ENCODE results near the gene GNG12. TPM values are rescaled to one million over a fixed set of nuclear protein-coding genes. Genes with fewer than 3 reads are reported as not detected.
"Not testable (repeated sequence)": the region's sequence is repeated elsewhere in the genome, so short reads cannot be mapped to it uniquely, and the experiment has no call there.

Gene GNG12
- total and polyA plus RNA-seq, 10 donors, result 15.2 to 102 (median 76.2) TPM

DNA sequence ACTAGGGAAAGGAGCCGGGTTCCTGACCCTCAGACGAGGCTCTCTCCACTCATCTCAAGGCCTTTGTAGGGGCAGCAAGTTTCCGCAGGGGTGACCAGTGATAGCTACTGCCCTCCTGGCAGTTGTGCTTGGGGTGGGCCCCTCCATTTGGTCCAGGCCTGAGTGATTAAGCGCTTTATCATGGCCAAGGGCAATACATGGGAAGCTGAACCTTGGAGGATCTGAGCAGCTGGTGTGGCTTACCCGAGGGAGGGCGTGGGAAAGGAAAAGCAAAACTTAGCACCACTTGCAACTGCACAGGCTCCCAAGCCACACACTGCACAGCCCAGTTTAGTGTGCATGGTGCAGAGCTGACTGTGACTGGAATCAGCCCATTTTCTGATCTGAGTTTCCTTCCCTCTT lies 100.5 kb downstream of the GNG12 start:
- no peaks in the 10 kb centered on the region for H3K27me3 ChIP-seq (replicated peaks in 1 of 7)
- WGBS, 5 donors, result 41 to 54% (median 47%) methylated on average over 6 of the region's 6 CpGs
- TF ChIP-seq, protein P1, sequence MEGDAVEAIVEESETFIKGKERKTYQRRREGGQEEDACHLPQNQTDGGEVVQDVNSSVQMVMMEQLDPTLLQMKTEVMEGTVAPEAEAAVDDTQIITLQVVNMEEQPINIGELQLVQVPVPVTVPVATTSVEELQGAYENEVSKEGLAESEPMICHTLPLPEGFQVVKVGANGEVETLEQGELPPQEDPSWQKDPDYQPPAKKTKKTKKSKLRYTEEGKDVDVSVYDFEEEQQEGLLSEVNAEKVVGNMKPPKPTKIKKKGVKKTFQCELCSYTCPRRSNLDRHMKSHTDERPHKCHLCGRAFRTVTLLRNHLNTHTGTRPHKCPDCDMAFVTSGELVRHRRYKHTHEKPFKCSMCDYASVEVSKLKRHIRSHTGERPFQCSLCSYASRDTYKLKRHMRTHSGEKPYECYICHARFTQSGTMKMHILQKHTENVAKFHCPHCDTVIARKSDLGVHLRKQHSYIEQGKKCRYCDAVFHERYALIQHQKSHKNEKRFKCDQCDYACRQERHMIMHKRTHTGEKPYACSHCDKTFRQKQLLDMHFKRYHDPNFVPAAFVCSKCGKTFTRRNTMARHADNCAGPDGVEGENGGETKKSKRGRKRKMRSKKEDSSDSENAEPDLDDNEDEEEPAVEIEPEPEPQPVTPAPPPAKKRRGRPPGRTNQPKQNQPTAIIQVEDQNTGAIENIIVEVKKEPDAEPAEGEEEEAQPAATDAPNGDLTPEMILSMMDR (IDR thresholded peaks at IDR 0.05 in 8 of 11, conservative IDR thresholded peaks at IDR 0.05 in 3 of 11), result no peak
- peak in 2 of 3 donors; percentile 26 to 37 for TF ChIP-seq POLR2AphosphoS5 (IDR thresholded peaks at IDR 0.05)
- no peaks in the 10 kb centered on the region for H3K36me3 ChIP-seq
- intact Hi-C loops (cut with DNase I; ENCODE audit: low total_unique reads), result no loop called here
- peaks cover 26 to 60% (median 51%) of the 10 kb centered on the region in 6 donors for H3K4me1 ChIP-seq
- H3K27ac ChIP-seq, result peak overlapping the region in 5 of 8 donors; percentile 49 to 77 (median 60)
- H3K4me3 ChIP-seq, result no peak overlapping the region
- H3K9me3 ChIP-seq, result no peaks in the 10 kb centered on the region
- no peak for DNase-seq

DNA sequence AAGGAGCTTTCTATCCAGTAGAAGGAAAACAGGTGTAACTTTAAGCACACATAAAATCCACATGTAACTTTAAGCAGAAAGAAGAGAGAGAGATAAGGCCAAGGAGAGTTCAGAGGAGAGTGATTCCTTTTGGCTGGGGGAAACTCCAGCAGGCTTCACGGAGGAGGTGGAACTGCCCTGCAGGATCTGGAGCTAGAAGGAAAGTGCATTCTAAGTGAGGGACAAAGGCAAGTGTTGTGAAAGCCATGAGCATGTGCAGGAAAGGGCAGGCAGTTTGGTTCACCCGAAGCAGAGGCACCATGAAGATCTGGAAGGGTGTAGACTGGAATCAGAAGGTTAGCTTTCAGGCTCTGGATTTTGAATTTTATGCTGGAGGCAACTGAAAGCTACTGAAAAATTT lies 101.9 kb downstream of the GNG12 start:
- H3K9me3 ChIP-seq, result no peaks in the 10 kb centered on the region
- H3K27ac ChIP-seq, result no peak overlapping the region
- DNase-seq, result no peak
- TF ChIP-seq POLR2A (IDR thresholded peaks at IDR 0.05) (no peak), POLR2AphosphoS5 (IDR thresholded peaks at IDR 0.05) (no peak)
- TF ChIP-seq, protein P1 (IDR thresholded peaks at IDR 0.05 in 8 of 11, conservative IDR thresholded peaks at IDR 0.05 in 3 of 11), result no peak
- no peaks in the 10 kb centered on the region for H3K36me3 ChIP-seq
- no peaks in the 10 kb centered on the region for H3K27me3 ChIP-seq (replicated peaks in 1 of 7)
- 54 to 85% (median 75%) methylated on average over 2 of the region's 2 CpGs for WGBS, 5 donors
- peaks cover 19 to 47% (median 42%) of the 10 kb centered on the region in 6 donors for H3K4me1 ChIP-seq
- intact Hi-C loops (cut with DNase I; ENCODE audit: low total_unique reads), result no loop called here
- H3K4me3 ChIP-seq, result no peak overlapping the region

DNA sequence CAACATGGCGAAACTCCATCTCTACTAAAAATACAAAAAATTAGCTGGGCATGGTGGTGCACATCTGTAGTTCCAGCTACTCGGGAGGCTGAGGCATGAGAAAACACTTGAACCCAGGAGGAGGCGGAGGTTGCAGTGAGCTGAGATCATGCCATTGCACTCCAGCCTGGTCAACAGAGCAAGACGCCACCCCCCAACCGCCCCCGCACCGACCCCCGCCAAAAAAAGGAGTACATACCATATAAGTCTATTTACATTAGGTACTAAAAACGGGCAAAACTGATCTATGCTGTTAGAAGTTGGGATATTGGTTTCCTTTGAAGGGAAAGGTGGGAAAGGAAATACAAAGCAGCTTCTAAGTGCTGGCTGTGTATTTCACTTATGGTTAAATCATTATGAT lies 103.0 kb downstream of the GNG12 start:
- intact Hi-C loops (cut with DNase I; ENCODE audit: low total_unique reads); H3K9me3 ChIP-seq; DNase-seq; H3K27ac ChIP-seq; H3K36me3 ChIP-seq; H3K4me3 ChIP-seq; H3K27me3 ChIP-seq (replicated peaks in 1 of 7): not testable (repeated sequence)
- peaks cover 16 to 39% (median 34%) of the 10 kb centered on the region in 6 donors for H3K4me1 ChIP-seq
- 90 to 95% (median 93%) methylated on average over 9 of the region's 9 CpGs for WGBS, 5 donors

DNA sequence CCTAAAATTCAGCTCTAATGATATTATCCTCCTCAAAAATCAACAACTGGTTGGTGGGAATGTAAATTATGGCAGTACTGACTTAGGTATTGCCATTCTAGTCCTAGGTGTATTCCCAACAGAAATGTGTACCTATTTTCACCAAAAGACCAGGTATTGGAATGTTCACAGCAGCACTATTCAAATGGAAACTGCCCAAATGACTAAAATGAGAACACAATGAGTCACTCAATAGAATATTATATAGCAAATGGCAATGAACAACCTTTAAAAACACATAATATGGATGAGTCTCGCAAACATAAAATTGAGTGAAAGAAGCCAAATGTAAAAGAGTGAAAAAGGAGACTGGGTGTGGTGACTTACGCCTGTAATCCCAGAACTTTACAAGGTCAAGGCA lies 103.4 kb downstream of the GNG12 start:
- Histone ChIP-seq H3K4me1 (peaks cover 19 to 39% (median 31%) of the 10 kb centered on the region in 6 donors), H3K27me3 (replicated peaks in 1 of 7) (no peaks in the 10 kb centered on the region), H3K4me3 (no peak overlapping the region), H3K27ac (no peak overlapping the region), H3K9me3 (no peaks in the 10 kb centered on the region), H3K36me3 (no peaks in the 10 kb centered on the region)
- DNase-seq, result no peak
- TF ChIP-seq POLR2AphosphoS5 (IDR thresholded peaks at IDR 0.05) (no peak), POLR2A (IDR thresholded peaks at IDR 0.05) (no peak)
- TF ChIP-seq, protein P1 (IDR thresholded peaks at IDR 0.05 in 8 of 11, conservative IDR thresholded peaks at IDR 0.05 in 3 of 11), result no peak
- intact Hi-C loops (cut with DNase I; ENCODE audit: low total_unique reads), result no loop called here
- WGBS, 5 donors, result 82 to 93% (median 84%) methylated on average over 2 of the region's 2 CpGs

DNA sequence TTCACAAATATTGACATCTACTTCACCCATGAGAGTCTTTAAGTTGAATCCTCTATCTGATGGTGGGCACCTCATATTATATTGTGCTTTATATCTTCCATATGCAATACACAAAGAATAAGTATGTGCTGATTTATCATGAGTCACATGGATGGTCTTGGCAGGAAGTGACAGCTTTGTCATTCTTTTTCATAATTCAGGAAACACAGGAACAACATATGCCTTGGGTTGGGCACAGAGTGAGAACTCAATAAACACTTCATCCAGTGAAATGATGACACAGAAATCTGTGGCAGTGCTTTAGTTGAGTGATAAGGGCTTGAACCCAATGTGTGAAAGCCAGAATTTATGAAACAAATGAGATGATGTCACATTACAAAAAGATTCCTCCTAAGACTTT lies 107.0 kb downstream of the GNG12 start:
- peaks cover 14 to 43% (median 26%) of the 10 kb centered on the region in 6 donors for H3K4me1 ChIP-seq

More for the DNA sequence above, 107.0 kb downstream of the GNG12 start:
- Histone ChIP-seq H3K27ac (peak overlapping the region in 2 of 8 donors; percentile 7 to 9), H3K27me3 (replicated peaks in 1 of 7) (no peaks in the 10 kb centered on the region), H3K4me3 (no peak overlapping the region), H3K9me3 (no peaks in the 10 kb centered on the region), H3K36me3 (no peaks in the 10 kb centered on the region)
- DNase-seq, result no peak
- TF ChIP-seq POLR2A (IDR thresholded peaks at IDR 0.05) (no peak), POLR2AphosphoS5 (IDR thresholded peaks at IDR 0.05) (no peak)
- TF ChIP-seq, protein P1 (IDR thresholded peaks at IDR 0.05 in 8 of 11, conservative IDR thresholded peaks at IDR 0.05 in 3 of 11), result no peak
- intact Hi-C loops (cut with DNase I; ENCODE audit: low total_unique reads), result no loop called here
